BLaER1 treated with 17β-estradiol and CSF1 and Interleukin-3, amounts not matched to agents 10 nM and 100 nM (cell line): ENCODE data around the gene CBS.
"Not testable (repeated sequence)": the region's sequence is repeated elsewhere in the genome, so short reads cannot be mapped to it uniquely, and the experiment has no call there.

ENCODE experiments used
- H3K27ac ChIP-seq, 11 experiments: shearing (Covaris generic); formaldehyde crosslinking; 2 replicates each; pipeline ENCODE4 v1.8.1; 2022
- H3K27me3 ChIP-seq, 11 experiments: shearing (Covaris generic); formaldehyde crosslinking; 2 replicates each; pipeline ENCODE4 v1.8.1; 2022
- H3K36me3 ChIP-seq, 11 experiments: shearing (Covaris generic); formaldehyde crosslinking; 2 replicates each; pipeline ENCODE4 v1.8.1; 2022
- H3K4me1 ChIP-seq, 10 experiments: shearing (Covaris generic); formaldehyde crosslinking; 2 replicates each; pipeline ENCODE4 v1.8.1; 2022
- H3K4me2 ChIP-seq, 11 experiments: shearing (Covaris generic); formaldehyde crosslinking; 2 replicates each; pipeline ENCODE4 v1.8.1; 2022
- H3K4me3 ChIP-seq, 10 experiments: shearing (Covaris generic); formaldehyde crosslinking; 2 replicates each; pipeline ENCODE4 v1.8.1; 2022
- H3K9ac ChIP-seq, 11 experiments: shearing (Covaris generic); formaldehyde crosslinking; 2 replicates each; pipeline ENCODE4 v1.8.1; 2022
- H3K9me3 ChIP-seq, 11 experiments: shearing (Covaris generic); formaldehyde crosslinking; replicated peaks in 1 of 11; 2 replicates each; pipeline ENCODE4 v1.8.1; 2022
- H4K20me1 ChIP-seq, 11 experiments: shearing (Covaris generic); formaldehyde crosslinking; 2 replicates each; pipeline ENCODE4 v1.8.1; 2022
- Cebpa-rat ChIP-seq, 11 experiments: shearing (Covaris generic); IDR thresholded peaks; 2 replicates each; pipeline ENCODE4 v1.8.1; 2022

CBS gene

GRCh38 chr21:43045165-43045875 lies 30.3 kb downstream of the CBS start:
- peak overlapping the region in 10 of 11 experiments; percentile 29 to 60 (median 50); a peak in 15 of 22 replicates for H3K4me2 ChIP-seq
- H3K27ac ChIP-seq, H3K36me3 ChIP-seq, H3K27me3 ChIP-seq, H4K20me1 ChIP-seq, H3K9ac ChIP-seq, H3K4me3 ChIP-seq, H3K9me3 ChIP-seq: not testable (repeated sequence)
- H3K4me1 ChIP-seq = peaks cover 0 to 11% (median 8%) of the 10 kb centered on the region in 10 experiments; a peak in 11 of 20 replicates

- H3K4me1 ChIP-seq = peaks cover 0 to 11% (median 8%) of the 10 kb centered on the region in 10 experiments; a peak in 11 of 20 replicates
- H3K9me3 ChIP-seq, H3K36me3 ChIP-seq, H4K20me1 ChIP-seq, H3K27ac ChIP-seq, H3K4me2 ChIP-seq, H3K9ac ChIP-seq, H3K27me3 ChIP-seq, H3K4me3 ChIP-seq: not testable (repeated sequence)
Measured at GRCh38 chr21:43044547-43044946, 31.1 kb downstream of the CBS start.

GRCh38 chr21:43043291-43043690 lies 32.3 kb downstream of the CBS start:
- H3K9ac ChIP-seq, H3K4me2 ChIP-seq, H3K36me3 ChIP-seq, H3K9me3 ChIP-seq, H4K20me1 ChIP-seq, H3K4me3 ChIP-seq, H3K27ac ChIP-seq, H3K27me3 ChIP-seq: not testable (repeated sequence)
- H3K4me1 ChIP-seq = peaks cover 0 to 11% (median 8%) of the 10 kb centered on the region in 10 experiments; a peak in 11 of 20 replicates

GRCh38 chr21:43042169-43042568 lies 33.5 kb downstream of the CBS start:
- not testable (repeated sequence) for H3K4me2 ChIP-seq, H4K20me1 ChIP-seq, H3K27me3 ChIP-seq, H3K9me3 ChIP-seq, H3K36me3 ChIP-seq, H3K4me3 ChIP-seq, H3K9ac ChIP-seq, H3K27ac ChIP-seq
- peaks cover 0 to 11% (median 8%) of the 10 kb centered on the region in 10 experiments; a peak in 11 of 20 replicates for H3K4me1 ChIP-seq

- H3K4me1 ChIP-seq, H3K4me2 ChIP-seq, H3K27ac ChIP-seq, H3K9me3 ChIP-seq, H3K9ac ChIP-seq, H3K4me3 ChIP-seq, H4K20me1 ChIP-seq, H3K27me3 ChIP-seq: not testable (repeated sequence)
- H3K36me3 ChIP-seq = peaks cover 0 to 16% (median 8%) of the 10 kb centered on the region in 11 experiments; a peak in 9 of 22 replicates
Measured at GRCh38 chr21:43038659-43039044, 37.0 kb downstream of the CBS start.

- peaks cover 1 to 20% (median 10%) of the 10 kb centered on the region in 11 experiments; a peak in 15 of 22 replicates for H3K36me3 ChIP-seq
- not testable (repeated sequence) for H4K20me1 ChIP-seq, H3K9me3 ChIP-seq, H3K9ac ChIP-seq, H3K27ac ChIP-seq, H3K4me2 ChIP-seq, H3K4me3 ChIP-seq, H3K4me1 ChIP-seq, H3K27me3 ChIP-seq
Measured at GRCh38 chr21:43037918-43038658, 37.5 kb downstream of the CBS start.

GRCh38 chr21:43036889-43037288 lies 38.7 kb downstream of the CBS start:
- peaks cover 6 to 32% (median 21%) of the 10 kb centered on the region in 11 experiments; a peak in 19 of 22 replicates for H3K36me3 ChIP-seq
- not testable (repeated sequence) for H3K4me3 ChIP-seq, H3K9me3 ChIP-seq, H3K4me1 ChIP-seq, H3K27ac ChIP-seq, H4K20me1 ChIP-seq, H3K27me3 ChIP-seq, H3K4me2 ChIP-seq, H3K9ac ChIP-seq

GRCh38 chr21:43034826-43035225 lies 40.8 kb downstream of the CBS start:
- Histone ChIP-seq H3K36me3 (peaks cover 26 to 53% (median 41%) of the 10 kb centered on the region in 11 experiments), H3K9me3 (no peaks in the 10 kb centered on the region), H3K27me3 (no peaks in the 10 kb centered on the region)

GRCh38 chr21:43034101-43034500 lies 41.5 kb downstream of the CBS start:
- H3K36me3 ChIP-seq = peaks cover 34 to 60% (median 48%) of the 10 kb centered on the region in 11 experiments
- H4K20me1 ChIP-seq = no peaks in the 10 kb centered on the region
- H3K27me3 ChIP-seq = no peaks in the 10 kb centered on the region
- no peak for TF ChIP-seq Cebpa-rat (IDR thresholded peaks at IDR 0.05)
- H3K4me2 ChIP-seq = no peak overlapping the region
- no peaks in the 10 kb centered on the region for H3K4me1 ChIP-seq
- no peak overlapping the region for H3K4me3 ChIP-seq
- no peak overlapping the region for H3K9ac ChIP-seq
- no peaks in the 10 kb centered on the region for H3K9me3 ChIP-seq
- no peak overlapping the region for H3K27ac ChIP-seq

More at GRCh38 chr21:43034826-43035225, 40.8 kb downstream of the CBS start:
- Histone ChIP-seq H3K9ac (no peak overlapping the region), H3K27ac (no peak overlapping the region), H4K20me1 (no peaks in the 10 kb centered on the region), H3K4me1 (no peaks in the 10 kb centered on the region), H3K4me2 (no peak overlapping the region), H3K4me3 (no peak overlapping the region)
- TF ChIP-seq Cebpa-rat (IDR thresholded peaks at IDR 0.05) = no peak

GRCh38 chr21:43031121-43031619 lies 44.5 kb downstream of the CBS start:
- Histone ChIP-seq H3K4me1 (no peaks in the 10 kb centered on the region), H3K4me3 (no peak overlapping the region), H3K9me3 (no peaks in the 10 kb centered on the region), H3K27me3 (no peaks in the 10 kb centered on the region), H3K27ac (no peak overlapping the region), H4K20me1 (no peaks in the 10 kb centered on the region; a peak in 1 of 22 replicates), H3K36me3 (peaks cover 58 to 88% (median 74%) of the 10 kb centered on the region in 11 experiments), H3K4me2 (no peak overlapping the region), H3K9ac (no peak overlapping the region)
- TF ChIP-seq Cebpa-rat (IDR thresholded peaks at IDR 0.05) = no peak
